Activated naive CD4-positive, alpha-beta T cell treated with anti-CD3 and anti-CD28 coated beads, Interleukin-2, amount 50 U/mL, for 24 hours (primary cell): ENCODE results near the gene YBEY.

ENCODE experiments used
- H3K27ac Mint-ChIP-seq: one replicate; pipeline ENCODE4 v1.8.0; 2021; ENCODE audit warnings: mild to moderate bottlenecking, mixed read lengths
- H3K27me3 Mint-ChIP-seq: one replicate; pipeline ENCODE4 v1.8.0; 2021; ENCODE audit warnings: mixed read lengths
- H3K36me3 Mint-ChIP-seq: one replicate; pipeline ENCODE4 v1.8.0; 2021; ENCODE audit warnings: mixed read lengths
- H3K4me1 Mint-ChIP-seq: one replicate; pipeline ENCODE4 v1.8.0; 2021; ENCODE audit warnings: mixed read lengths
- H3K4me3 Mint-ChIP-seq: one replicate; pipeline ENCODE4 v1.8.0; 2021; ENCODE audit warnings: mild to moderate bottlenecking, mixed read lengths
- H3K9me3 Mint-ChIP-seq: one replicate; pipeline ENCODE4 v1.8.0; 2021; ENCODE audit warnings: mixed read lengths

The YBEY gene

DNA sequence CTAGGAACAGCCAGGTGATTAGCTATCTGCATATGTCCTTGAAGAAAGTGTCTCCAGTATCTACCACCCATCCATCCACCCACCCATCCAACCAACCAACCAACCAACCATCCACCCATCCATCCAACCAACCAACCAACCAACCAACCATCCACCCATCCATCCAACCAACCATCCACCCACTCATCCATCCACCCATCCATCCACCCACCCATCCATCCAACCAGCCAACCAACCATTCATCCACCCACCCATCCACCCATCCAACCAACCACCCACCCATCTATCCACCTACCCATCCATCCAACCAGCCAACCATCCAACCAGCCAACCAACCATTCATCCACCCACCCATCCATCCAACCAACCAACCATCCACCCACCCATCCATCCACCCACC is 25.4 kb downstream of the YBEY start:
- Mint-ChIP-seq H3K27ac (no peak overlapping the region), H3K27me3 (no peaks in the 10 kb centered on the region), H3K36me3 (no peaks in the 10 kb centered on the region), H3K4me1 (no peaks in the 10 kb centered on the region), H3K4me3 (no peak overlapping the region), H3K9me3 (no peaks in the 10 kb centered on the region)

DNA sequence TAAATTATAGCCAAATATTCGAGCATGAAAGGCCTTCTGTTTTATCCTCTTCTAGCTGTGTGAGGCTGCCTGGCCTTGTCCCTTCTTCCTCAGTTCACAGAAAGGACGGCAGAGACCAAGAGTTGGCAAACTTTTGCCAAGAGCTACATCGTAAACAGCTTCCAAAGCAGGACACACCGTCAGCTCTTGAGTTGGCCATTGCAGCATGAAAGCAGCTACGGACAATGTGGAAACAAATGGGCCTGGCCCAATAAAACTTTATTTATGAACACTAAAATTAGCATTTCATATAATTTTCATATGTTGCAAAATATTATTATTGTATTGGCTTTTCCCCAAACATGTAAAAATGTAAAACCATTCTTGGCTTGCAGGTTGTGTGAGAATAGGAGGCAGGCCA is 26.8 kb downstream of the YBEY start:
- Mint-ChIP-seq H3K4me3 (no peak overlapping the region), H3K9me3 (no peaks in the 10 kb centered on the region), H3K36me3 (no peaks in the 10 kb centered on the region), H3K27me3 (no peaks in the 10 kb centered on the region), H3K4me1 (no peaks in the 10 kb centered on the region), H3K27ac (no peak overlapping the region)

DNA sequence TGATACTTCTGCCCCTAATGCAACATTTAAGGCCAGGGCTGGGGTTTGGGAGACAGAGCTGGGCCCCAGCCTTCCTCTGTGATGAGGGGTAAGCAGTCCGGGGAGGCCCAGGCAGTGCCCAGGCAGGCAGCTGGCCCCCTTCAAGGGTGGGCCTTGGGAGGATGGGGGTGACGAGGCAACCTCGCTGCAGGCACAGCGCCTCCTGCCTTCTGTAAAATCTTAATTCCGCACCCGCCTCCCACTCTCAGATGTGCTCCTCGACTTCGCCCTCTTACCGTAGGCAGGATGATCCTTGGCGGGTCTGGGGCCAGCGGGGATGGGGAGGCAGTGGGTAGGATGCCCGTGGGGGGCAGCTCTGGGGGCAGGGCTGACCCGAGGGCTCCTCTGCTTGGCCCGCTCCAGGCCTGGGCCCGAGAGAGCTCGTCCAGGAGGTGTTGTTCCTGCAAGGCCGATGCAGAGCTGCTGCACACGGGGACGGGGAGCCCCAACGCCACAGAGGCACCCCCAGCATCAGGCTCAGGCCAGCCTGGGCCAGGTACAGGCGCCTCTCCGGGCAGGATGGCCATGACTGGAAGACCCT is 28.4 kb downstream of the YBEY start:
- H3K4me3 Mint-ChIP-seq, result no peak overlapping the region
- H3K27ac Mint-ChIP-seq, result no peak overlapping the region
- no peaks in the 10 kb centered on the region for H3K27me3 Mint-ChIP-seq
- no peaks in the 10 kb centered on the region for H3K36me3 Mint-ChIP-seq
- no peaks in the 10 kb centered on the region for H3K4me1 Mint-ChIP-seq
- no peaks in the 10 kb centered on the region for H3K9me3 Mint-ChIP-seq

DNA sequence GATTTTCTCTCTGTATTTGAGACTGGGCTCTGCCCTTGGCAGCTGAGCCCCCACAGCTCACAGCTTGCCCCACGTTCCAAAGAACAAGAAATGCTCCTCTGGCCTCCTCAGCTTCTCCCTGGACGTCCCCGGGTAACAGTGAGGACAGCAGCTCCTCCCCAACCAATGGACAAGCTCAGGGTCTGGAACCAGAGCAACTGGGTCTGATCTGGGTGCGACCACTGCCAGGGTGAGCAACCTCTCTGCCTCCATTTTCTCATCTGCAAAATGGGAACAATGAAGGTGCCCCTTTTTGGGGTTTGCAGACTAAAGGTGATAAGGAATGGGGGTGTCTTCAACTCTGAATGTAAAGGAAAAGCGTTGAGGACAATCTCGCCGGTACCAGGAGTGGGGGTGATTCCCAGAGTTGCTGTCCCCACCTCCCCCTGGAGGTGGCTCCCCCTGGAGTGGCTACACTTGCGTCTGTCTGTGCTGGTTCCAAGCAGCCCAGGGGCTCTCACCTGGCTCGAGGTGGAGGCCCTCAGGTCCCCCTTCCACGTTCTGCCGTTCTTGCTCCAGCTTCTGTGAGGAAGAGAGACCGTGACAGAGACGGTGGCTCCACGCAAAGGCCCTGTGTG is 30.7 kb downstream of the YBEY start:
- peaks cover 12% of the 10 kb centered on the region for H3K4me1 Mint-ChIP-seq
- H3K9me3 Mint-ChIP-seq, result no peaks in the 10 kb centered on the region
- H3K27ac Mint-ChIP-seq, result no peak overlapping the region
- H3K27me3 Mint-ChIP-seq, result no peaks in the 10 kb centered on the region
- H3K4me3 Mint-ChIP-seq, result no peak overlapping the region
- no peaks in the 10 kb centered on the region for H3K36me3 Mint-ChIP-seq

DNA sequence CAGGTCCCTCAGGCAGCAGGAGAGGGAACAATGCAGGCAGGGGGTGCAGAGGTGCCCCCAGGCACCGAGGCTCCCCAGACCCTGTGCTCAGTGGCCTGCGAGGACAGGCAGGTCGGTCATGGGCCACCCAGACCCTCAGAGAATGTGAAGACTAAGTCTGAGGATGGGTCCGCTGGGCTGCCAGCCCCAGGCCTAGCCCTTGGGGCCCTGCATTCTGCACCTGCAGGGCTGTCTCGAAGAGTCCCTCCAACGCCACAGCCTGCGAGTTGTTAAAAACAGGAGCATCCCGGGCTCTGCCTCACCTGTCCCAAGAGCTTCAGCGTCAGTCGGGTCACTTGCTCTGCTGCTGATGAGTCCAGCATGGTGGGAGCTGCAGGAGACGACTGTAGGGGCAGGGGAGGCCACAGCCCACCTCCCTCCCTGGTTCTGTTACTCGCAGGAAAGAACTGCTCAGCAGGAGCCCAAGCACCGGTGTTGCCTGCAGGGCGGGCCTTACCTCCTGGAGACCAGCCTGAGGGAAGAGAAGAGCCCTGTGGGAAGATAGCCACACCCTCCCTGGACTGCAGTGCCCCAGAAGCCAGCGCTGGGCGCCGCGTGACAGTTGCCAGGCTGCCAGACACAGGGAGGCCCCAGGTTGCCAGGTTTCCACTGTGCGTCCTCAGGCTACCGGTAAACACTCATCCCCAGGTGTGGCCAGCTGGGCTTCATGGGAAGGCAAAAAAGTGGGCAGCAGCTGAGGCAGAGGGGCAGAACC is 31.7 kb downstream of the YBEY start:
- H3K4me3 Mint-ChIP-seq, result no peak overlapping the region
- H3K36me3 Mint-ChIP-seq, result no peaks in the 10 kb centered on the region
- H3K9me3 Mint-ChIP-seq, result no peaks in the 10 kb centered on the region
- H3K27ac Mint-ChIP-seq, result no peak overlapping the region
- H3K4me1 Mint-ChIP-seq, result peaks cover 19% of the 10 kb centered on the region
- H3K27me3 Mint-ChIP-seq, result no peaks in the 10 kb centered on the region

DNA sequence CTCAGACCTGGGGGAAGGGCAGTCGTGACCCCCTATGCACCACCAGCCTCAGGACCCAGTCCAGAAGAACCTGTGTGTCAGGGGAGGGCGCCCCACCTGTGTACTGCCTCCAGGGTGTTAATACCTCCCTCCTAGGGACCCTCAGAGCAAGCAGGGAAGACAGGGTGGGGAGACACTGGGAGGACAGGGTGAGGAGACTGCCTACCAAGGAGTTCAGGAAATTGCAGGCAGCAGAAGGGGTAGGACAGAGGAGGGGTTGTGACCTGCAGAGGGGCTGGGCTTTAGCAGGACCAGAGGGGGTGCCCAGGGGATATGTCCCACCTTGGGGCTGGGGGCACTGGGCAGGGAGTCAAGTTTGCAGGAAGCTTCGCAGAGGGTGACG is 32.3 kb downstream of the YBEY start:
- Mint-ChIP-seq H3K27me3 (no peaks in the 10 kb centered on the region), H3K9me3 (no peaks in the 10 kb centered on the region), H3K4me1 (peaks cover 23% of the 10 kb centered on the region), H3K27ac (no peak overlapping the region), H3K36me3 (no peaks in the 10 kb centered on the region), H3K4me3 (no peak overlapping the region)

DNA sequence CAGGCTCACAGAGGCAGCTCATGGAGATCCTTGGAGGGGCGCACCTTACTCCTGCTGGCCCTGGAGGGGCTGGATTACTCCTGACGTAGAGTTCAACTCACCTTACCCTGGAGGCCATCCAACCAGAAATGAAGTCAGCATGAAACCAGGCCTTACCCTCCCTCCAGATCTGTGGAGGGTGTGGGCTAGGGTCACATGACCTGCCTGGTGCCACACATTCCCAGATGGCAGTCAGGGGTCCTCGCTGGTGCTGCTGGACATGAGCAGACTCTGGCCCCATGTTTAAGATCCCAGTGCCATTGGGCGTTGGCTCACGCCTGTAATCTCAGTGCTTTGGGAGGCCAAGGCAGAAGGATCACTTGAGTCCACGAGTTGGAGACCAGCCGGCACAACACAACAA is 33.0 kb downstream of the YBEY start:
- Mint-ChIP-seq H3K36me3 (no peaks in the 10 kb centered on the region), H3K9me3 (no peaks in the 10 kb centered on the region), H3K4me1 (peaks cover 23% of the 10 kb centered on the region), H3K27me3 (no peaks in the 10 kb centered on the region), H3K27ac (no peak overlapping the region), H3K4me3 (no peak overlapping the region)

DNA sequence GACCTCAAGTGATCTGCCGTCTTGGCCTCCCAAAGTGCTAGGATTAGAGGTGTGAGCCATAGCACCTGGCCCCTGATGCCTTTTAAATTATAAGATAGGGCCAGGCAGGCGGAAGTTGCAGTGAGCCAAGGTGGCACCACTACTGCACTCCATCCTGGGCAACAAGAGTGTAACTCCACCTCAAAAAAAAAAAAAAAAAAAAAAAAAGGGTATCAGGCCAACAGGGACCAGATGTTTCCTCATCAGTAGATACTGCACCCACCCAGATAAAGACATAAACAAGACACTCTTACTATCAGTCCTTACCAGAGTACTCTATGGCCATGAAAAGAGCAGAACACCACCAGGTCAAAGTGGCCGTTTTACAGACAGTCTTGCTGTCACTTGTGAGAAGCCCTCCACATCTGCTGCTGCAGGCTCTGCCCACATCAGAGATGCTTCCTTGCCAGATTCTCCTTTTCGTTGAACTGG is 34.2 kb downstream of the YBEY start:
- H3K36me3 Mint-ChIP-seq, result no peaks in the 10 kb centered on the region
- no peaks in the 10 kb centered on the region for H3K27me3 Mint-ChIP-seq
- no peak overlapping the region for H3K4me3 Mint-ChIP-seq
- peaks cover 25% of the 10 kb centered on the region for H3K4me1 Mint-ChIP-seq
- no peaks in the 10 kb centered on the region for H3K9me3 Mint-ChIP-seq
- no peak overlapping the region for H3K27ac Mint-ChIP-seq

DNA sequence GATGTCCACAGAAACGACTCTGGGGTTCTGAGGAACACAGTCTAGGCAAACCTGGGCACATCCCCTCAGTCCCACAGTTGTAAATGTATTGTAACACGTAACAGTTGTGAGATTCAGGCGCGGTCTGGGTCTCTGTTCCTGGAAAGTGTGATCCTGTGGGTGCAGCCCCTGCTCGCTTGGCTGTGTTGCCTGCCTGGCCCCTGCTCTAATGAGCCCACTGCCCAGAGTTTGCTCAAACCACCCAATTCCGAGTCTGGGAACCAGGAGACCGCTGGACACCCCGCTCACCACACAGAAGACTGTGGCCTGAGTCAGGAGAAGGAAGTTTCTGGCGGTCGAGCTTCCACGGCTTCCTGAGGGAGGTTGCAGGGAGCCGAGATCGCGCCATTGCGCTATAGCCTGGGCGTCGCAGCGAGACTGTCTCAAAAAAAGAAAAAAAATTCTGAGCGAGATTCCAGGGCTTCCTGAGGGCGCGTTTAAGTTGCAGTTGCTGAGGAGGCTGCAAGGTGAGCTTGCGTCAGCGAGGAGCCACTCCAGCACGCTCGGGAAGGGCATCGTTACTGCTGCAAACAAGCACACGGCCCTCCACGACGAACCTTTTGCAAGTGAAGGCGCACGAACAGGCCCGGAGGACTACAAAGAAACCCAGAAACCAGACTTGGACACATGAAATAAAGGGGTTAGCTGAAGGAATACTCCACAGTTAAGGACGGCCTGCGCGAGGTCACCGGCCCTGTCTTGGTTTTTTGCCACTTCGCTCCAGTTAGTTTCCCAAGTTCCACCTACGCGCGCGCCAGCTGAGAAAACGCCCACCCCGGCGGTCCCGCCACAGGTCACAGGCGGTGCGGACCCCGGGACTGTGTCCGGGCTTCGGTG is 36.4 kb downstream of the YBEY start:
- H3K4me3 Mint-ChIP-seq, result peak overlapping the region; percentile 98
- H3K27me3 Mint-ChIP-seq, result no peaks in the 10 kb centered on the region
- H3K36me3 Mint-ChIP-seq, result no peaks in the 10 kb centered on the region
- peaks cover 36% of the 10 kb centered on the region for H3K4me1 Mint-ChIP-seq
- H3K27ac Mint-ChIP-seq, result no peak overlapping the region
- no peaks in the 10 kb centered on the region for H3K9me3 Mint-ChIP-seq

DNA sequence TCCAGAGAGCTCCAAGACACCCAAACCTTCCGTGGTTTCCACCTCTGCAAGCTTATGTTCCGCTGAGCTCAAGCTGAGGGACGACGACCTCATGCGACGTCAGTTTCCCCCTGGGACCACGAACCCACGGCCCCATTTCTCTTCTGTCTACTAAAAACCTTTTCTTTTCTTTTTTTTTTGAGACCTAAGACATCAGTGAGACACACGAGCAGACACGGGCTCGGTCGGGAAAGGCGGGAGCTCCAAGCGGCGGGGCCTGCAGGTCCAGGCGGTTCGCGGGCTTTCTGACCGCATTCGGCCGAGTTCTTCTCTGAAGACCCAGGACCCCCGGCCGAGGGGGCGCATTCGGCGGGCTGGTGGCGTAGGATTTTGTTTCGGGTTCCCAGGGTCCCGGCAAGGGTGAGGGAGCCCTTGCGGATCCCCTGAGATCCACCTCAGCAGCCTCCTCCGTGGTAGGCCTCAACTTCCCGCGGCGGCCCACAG is 37.1 kb downstream of the YBEY start:
- H3K9me3 Mint-ChIP-seq, result no peaks in the 10 kb centered on the region
- peaks cover 36% of the 10 kb centered on the region for H3K4me1 Mint-ChIP-seq
- H3K27me3 Mint-ChIP-seq, result no peaks in the 10 kb centered on the region
- H3K4me3 Mint-ChIP-seq, result peak overlapping the region; percentile 98
- no peaks in the 10 kb centered on the region for H3K36me3 Mint-ChIP-seq
- H3K27ac Mint-ChIP-seq, result peak overlapping the region; percentile 74

DNA sequence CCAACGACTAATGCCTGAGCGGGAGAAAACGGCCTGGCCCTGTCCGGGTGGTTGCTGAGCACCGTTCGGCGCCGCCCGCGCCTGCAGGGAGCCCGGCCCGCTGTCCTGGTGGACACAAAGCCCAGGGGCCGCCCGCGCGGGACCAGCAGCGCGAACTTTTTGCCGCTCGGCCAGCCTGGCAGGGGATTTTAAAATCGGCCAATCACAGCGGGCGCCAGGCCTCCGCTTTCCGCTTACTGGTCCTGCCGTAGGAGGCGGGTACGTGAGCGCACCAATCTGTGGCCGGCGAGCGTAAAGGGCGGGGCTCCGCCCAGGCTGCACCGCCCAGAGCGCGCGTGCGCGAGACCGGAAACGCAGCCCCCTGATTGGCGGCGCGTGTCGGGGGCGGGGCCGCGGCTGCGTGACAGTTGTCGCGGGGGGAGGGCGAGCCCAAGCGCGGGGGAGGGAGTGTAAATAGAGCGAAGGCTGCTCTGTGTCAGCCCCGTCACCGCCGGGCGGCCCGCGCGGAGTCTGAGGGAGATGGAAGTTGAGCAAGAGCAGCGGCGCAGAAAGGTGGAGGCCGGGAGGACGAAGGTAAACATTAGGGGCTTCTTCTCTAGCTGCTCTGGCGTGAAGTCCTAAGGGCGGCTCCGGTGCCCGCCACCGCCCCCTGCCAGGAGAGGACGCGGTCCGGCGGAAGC is 37.7 kb downstream of the YBEY start, which contains the start of the genes C21orf58 and PCNT:
Gene C21orf58 (minus strand): TSS at position 161 of the 680 bp plus-strand sequence. CDS start 1,132 bp downstream, outside the sequence.
Gene PCNT (plus strand): TSS at position 447 of the 680 bp plus-strand sequence. CDS start 73 bp downstream, at position 520.
- peak within 1 kb of the TSS; percentile 98 for H3K4me3 Mint-ChIP-seq
- no peaks in the 10 kb centered on the region for H3K36me3 Mint-ChIP-seq
- H3K4me1 Mint-ChIP-seq, result peaks cover 36% of the 10 kb centered on the region
- H3K27ac Mint-ChIP-seq, result peak within 1 kb of the TSS; percentile 99
- no peaks in the 10 kb centered on the region for H3K27me3 Mint-ChIP-seq
- H3K9me3 Mint-ChIP-seq, result no peaks in the 10 kb centered on the region

DNA sequence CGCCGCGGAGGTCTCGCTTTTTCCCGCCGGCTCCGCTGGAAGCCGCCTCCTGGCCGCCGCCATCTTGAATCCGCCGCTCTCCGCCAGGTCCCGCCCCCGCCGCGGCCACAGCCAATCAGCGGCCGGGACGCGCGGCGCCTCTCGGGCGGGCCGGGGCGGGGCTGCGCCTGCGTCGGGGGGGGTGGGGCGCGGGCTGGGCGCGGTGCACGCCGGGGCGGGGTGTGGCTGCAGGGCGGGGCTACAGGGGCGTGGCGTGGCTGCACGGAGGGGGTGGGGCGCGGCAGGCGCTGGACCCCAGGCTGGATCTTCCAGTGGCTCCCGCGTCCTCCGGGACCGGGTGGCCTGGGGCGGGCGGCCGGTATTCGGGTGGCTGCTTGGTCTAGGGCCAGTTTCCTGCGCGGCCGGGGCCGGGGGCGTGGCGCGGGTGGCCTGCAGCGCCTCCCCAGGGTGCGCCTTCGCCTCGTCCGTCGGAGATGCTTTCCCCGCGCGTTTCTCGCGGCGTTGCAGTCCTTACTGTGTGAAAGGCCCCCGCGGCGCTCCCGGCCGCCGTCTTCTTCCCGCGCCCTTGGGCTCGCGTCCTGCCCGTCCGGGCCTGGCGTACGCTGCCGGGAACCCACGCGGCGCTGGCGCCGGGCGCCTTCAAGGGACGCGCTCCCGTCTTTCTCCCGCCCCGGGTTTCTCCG is 38.4 kb downstream of the YBEY start:
- no peaks in the 10 kb centered on the region for H3K27me3 Mint-ChIP-seq
- H3K27ac Mint-ChIP-seq, result no peak overlapping the region
- H3K9me3 Mint-ChIP-seq, result no peaks in the 10 kb centered on the region
- H3K36me3 Mint-ChIP-seq, result no peaks in the 10 kb centered on the region
- H3K4me1 Mint-ChIP-seq, result peaks cover 36% of the 10 kb centered on the region
- H3K4me3 Mint-ChIP-seq, result peak overlapping the region; percentile 98

DNA sequence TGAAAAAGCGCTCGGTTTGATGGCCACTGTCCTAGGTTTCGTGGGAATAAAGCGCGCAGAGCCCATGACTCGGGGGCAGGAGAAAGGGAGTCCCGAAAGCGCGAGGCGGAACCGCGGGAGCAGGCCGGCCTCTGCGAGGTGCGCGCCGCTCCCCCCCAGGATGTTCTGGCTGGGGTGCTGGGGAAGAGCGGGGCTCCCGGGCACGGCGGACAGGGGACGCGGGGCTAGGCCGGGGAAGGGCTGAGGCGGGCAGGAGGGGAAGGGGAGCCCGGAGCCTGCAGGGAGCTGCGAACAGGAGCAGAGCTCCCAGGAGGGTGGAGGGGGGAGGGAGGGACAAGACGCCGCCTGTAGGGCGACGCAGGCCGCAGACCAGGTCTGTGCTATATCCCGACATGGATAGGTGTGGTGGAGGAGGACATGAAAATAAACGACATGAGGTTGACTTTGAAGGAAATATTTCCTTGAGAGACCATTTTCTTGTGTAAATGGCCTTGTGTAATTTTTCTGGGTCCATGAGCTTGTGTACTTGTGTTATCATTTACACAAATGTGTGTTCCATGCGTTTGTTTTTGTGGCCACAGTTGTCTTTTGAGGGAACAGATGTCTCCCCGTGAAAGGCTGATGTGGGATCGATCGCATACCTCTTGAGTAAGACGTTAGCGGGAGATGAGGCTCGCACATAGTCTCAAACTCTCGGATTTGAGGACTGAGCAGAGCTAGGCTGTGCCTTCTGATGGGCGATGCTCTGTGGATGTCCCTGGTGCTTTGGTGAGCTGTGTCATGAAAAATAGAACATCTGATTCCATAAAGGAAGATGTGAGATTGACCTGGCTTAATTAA is 39.2 kb downstream of the YBEY start:
- no peaks in the 10 kb centered on the region for H3K9me3 Mint-ChIP-seq
- no peaks in the 10 kb centered on the region for H3K36me3 Mint-ChIP-seq
- H3K27ac Mint-ChIP-seq, result peak overlapping the region; percentile 52
- peaks cover 36% of the 10 kb centered on the region for H3K4me1 Mint-ChIP-seq
- H3K4me3 Mint-ChIP-seq, result peak overlapping the region; percentile 76
- H3K27me3 Mint-ChIP-seq, result no peaks in the 10 kb centered on the region
